Inferior parietal cortex (tissue), 1 donor: ENCODE results near the gene ARID5B.

Experiments used
- DNase-seq: peaks from one replicate; pipeline ENCODE4 v3.0.0-alpha.2; 2016; ENCODE audit errors: extremely low spot score

The ARID5B gene

DNA sequence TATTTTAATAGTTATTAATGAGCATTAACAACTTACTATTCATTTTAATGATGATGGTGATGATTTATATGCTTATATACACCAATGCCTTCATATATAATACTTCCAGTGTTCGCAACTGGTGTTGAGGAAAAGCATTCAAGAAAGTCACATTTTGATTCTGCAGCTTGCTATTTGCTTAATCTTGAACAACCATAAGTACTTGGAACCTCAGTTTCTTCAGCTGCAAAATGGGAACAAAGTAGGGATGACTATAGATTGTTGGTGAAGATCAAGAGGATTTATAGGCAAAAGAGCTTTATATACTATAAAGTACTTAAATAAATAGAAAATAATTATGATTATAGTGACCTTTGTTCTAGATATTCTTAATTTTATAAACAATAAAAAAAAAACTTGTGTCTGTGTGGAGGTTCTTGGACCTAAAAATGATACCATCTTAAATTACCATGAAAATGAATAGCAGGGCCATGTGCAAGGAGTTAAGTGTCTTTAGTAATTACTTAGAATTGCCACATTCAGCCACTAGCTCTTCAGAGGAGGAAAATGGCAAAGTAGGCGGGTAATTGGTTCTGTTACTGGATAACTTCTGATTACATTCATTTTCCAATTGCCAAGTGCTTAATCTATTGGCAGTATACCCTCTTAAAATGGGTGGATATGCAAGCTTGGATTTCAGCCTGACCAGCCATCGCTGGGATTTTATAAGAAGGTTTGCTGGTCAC lies 4.5 kb downstream of the ARID5B start:
- DNase-seq, result no peak

GRCh38 chr10:61906562-61906901 lies 5.0 kb downstream of the ARID5B start:
- no peak for DNase-seq

DNA sequence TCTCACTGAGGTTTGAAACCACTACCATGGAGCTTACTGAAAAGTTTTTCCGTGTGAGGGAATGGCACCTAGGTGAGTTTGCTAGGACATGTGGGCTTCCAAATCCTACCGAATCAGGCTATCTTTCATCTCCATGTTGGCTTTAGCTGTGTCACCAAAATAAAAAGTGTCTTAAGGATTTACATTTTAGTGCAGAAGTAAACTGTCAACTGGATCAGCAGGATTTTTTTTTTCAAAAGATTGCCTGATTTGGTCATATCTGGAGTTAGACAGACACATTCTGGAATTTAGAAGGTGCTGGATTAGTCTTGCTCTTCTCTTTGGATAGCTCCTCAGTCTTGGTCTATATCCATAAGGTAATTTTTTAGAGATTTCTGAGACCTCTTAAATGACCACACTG lies 5.5 kb downstream of the ARID5B start:
- no peak for DNase-seq

GRCh38 chr10:61907587-61907986 lies 6.1 kb downstream of the ARID5B start:
- no peak for DNase-seq

GRCh38 chr10:61910226-61910805 lies 8.8 kb downstream of the ARID5B start:
- no peak for DNase-seq

DNA sequence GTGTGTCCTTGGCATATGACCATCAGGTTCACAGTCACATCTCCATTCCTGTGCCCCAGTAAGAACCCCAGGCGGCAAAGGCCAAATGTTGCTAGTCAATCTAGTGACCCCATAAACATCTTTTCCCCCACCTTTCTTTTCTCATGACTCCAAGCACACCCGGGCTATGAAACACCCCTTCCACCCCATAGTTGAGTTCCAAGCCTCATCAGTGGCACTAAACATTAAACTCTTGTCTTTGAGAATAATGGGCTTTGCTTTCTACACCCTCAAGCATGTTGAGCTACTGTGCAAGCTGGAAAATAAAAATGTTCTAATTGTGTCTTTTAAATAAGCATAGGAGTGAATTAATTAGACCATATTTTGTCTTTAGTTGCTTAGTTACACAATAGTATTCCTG lies 9.4 kb downstream of the ARID5B start:
- DNase-seq, result no peak

DNA sequence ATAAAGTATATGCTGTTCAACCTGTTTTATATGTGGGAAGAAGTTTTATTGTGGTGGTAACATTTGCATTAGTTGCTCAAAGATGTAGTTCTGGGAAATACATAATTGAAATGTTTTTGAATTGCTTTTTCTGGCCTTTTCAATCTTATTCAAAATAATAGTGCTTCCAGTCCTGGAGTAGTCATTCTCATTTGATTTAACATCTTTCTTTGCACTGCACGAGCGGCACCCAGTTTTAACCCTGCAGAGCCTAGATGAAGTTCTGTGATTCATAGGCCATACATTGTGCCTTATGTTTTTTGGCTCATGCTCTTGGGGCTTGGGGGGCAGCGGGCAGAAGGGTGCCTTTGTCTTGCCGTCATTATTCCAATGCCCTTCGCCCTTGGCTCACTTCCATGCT lies 9.9 kb downstream of the ARID5B start:
- no peak for DNase-seq

DNA sequence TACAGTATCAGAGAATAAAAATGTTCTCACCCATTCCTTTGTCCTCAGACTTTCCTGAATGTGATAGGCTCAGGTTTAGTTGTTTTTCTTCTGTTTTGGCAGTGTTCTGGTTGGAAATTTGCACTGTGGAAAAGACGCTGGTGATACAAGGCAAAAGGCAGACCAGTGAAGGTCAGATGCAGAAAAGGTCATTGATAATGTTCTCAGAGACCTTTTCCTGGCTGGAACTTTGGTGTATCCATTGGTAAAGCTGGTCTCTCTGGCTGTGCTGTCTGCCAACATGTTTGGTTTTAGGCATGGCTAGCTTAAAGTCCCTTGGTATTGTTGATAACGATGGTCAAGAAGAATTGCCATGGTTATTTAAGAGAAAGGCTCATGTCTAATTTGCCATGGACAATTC lies 11.5 kb downstream of the ARID5B start:
- DNase-seq, result no peak

DNA sequence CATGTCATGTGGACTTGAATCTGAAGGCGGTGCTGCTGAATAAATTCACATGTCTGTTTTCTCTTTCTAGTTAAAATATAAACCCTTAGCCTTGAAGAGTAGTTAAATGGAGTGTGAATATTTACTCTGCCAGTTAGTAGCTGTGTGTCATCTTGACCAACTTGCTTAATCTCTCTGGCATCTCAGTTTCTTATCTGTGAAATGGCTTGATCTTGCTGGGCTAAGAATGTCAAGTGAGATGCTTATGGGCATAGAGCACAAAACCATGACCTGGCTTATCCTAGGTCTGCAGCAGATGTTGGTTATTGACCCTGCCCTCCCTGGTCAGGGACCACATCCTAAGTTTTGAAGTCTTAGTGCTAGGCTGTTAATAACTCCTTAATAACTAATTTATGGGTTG lies 16.6 kb downstream of the ARID5B start:
- no peak for DNase-seq

GRCh38 chr10:61918989-61919388 lies 17.5 kb downstream of the ARID5B start:
- DNase-seq, result no peak

- DNase-seq, result no peak
These were observed 18.2 kb downstream of the ARID5B start for GRCh38 chr10:61919646-61920215.

DNA sequence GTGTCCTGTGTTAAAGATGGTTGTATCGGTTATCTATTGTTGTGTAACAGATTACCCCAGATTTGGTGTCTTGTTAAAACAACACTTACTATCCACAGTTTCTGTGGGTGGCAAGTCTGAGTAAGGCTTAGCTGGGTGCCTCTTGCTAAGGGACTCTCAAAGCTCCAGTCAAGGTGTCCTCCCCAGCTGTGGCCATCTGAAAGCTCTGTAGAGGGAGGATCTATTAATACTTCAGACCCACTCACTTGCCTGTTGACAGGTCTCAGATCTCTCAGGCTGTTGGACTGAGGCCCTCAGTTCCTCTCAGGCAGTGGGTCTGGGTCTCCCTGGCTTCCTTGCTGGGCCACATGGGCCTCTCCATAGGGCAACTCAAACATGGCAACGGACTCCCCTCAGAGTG lies 19.6 kb downstream of the ARID5B start:
- no peak for DNase-seq

GRCh38 chr10:61923210-61923949 lies 21.9 kb downstream of the ARID5B start:
- no peak for DNase-seq

GRCh38 chr10:61923950-61924274 lies 22.4 kb downstream of the ARID5B start:
- DNase-seq, result no peak

GRCh38 chr10:61929555-61929954 lies 28.1 kb downstream of the ARID5B start:
- DNase-seq, result no peak

- DNase-seq, result no peak
These were observed 30.3 kb downstream of the ARID5B start for GRCh38 chr10:61931620-61932332.

DNA sequence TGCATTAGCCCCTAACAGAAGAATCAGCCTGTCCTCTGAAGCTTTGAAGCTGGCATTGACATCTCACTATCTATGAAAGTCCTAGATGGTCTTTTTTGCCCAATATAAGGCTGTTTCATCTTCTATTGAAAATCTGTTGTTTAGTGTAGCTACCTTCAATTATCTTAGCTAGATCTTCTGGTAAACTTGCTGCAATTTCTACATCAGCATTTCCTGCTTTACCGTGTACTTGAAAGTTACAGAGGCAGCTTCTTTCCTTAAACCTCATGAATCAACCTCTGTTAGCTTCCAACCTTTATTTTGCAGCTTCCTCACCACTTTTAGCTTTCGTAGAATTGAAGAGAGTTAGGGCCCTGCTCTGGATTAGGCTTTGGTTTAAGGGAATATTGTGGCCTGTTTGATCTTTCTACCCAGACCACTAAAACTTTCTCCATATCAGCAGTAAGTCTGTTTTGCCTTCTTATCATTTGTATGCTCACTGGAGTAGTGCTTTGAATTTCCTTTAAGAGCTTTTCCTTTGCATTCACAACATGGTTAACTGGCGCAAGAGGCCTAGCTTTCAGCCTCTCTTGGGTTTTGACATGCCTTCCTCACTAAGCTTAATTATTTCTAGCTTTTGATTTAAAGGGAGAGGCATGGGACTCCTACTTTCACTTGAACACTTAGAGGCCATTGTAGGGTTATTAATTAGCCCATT lies 32.5 kb downstream of the ARID5B start:
- DNase-seq, result no peak

DNA sequence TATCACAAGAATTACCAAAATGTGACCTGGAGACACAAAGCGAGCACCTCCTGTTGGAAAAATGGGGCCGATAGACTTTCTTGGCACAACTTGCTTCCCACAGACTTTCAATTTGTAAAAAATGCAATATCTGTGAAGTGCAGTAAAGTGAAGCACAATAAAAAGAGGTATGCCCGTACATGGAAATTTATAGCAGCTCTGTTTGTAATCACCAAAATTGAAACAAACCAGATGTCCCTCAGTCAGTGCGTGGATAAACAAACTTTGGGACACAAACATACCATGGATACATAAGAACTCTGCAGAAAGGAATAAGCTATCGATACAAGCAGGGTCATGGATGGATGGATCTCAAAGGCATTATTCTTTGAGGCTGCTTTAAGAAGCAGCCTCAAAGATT lies 33.6 kb downstream of the ARID5B start:
- no peak for DNase-seq

- no peak for DNase-seq
These were observed 35.3 kb downstream of the ARID5B start for GRCh38 chr10:61936770-61937169.

DNA sequence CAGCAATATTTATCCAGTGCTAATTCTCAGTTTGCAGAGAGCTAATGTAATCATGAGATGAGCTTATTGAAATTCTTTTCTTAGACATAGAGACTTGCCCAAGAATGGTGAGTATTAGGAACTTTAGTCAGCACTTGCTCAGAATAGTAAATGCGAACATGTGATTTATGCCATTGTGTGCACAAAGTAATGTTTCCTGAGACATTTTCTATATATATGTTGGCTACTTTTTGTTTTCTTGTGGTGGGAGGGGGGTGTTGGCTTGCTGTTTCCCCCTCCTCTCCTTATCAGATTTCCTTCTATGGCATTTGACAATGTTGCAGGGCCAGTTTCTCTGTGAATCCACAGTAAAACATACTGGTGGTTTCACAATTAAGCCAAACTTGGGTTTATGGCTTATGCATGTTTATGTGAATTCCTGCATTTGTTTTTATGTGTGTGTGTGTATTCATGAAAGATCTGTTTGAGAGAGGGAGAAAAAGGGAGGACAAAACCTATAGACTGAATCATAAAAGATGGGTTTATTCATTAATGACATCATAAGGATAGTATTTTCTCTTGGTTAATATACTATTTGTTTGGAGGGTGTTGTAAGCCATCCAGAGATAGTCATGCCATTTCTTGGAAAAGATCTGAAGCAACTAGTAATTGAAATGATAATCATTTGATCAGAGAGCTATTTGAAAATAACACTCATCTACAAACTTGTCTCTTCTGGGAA lies 36.3 kb downstream of the ARID5B start:
- DNase-seq, result no peak

DNA sequence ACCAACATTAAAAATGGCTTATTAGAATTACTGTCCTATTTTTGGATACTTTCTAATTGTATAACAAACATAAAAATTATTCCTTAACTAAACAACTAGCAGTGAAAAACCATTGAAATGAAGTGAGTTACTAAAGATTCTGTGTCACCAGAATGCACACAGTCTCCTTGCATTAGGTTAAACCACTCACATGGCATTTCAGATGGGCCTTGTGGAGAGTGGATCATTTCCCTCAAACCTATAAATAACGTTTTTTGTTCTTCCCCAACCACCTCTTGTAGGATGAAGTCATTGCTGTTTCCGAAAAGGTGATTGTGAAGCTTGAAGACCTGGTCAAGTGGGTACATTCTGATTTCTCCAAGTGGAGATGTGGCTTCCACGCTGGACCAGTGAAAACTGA lies 38.4 kb downstream of the ARID5B start:
- no peak for DNase-seq
